Testis (tissue), 2 donors: Measurements from ENCODE around the gene DDAH2.

Experiments
- POLR2A ChIP-seq: fragments of 450-650 bp; IDR thresholded peaks from one replicate; pipeline ENCODE4 v1.6.1; 2017; ENCODE audit warnings: antibody characterized with exemption, mild to moderate bottlenecking, moderate library complexity
- TF ChIP-seq, protein P1 (sequence below), 3 experiments: fragments of 450-650 bp in 2 of 3; fragments of 200-600 bp in 1 of 3; sonication (generic) in 1 of 3; IDR thresholded peaks; one replicate each; pipeline ENCODE4 v1.5.1; 2016 to 2019; ENCODE audit warnings: antibody characterized with exemption in 3 of 3, mild to moderate bottlenecking in 2 of 3, moderate library complexity in 1 of 3

DNA sequence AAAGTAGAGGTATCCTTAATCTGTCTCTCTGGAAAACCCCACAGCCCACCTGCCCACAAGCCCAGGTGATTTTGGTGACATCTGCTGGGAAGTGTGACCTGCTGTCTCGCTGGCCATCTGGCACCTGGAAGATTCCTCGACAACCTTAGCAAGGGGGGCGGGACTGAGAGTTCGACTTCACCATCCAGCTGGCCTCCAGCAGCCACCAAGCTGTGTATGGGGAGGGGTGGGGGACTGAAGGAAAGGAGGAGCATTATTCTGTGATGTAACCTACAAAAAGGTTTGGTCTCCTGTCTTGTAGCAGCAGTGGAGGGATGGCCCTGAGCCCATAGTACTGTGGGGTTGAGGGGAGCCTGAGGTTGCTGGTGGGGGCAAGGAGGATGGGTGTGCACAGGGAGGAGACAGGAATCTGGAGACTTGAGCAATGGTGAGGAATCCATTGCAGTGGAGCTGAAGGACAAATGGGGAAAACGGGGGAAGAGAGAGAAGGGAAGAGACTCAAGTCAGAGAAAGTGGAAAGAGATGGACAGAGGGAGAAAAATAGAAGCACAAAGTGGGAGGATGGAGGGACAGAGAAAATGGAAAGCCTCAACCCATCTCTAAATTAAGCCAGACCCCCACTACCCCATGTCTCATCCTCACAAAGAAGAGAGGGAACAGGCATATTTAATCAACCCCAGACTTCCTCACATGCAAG, 18.4 kb downstream of the DDAH2 start:
- TF ChIP-seq, protein P1, sequence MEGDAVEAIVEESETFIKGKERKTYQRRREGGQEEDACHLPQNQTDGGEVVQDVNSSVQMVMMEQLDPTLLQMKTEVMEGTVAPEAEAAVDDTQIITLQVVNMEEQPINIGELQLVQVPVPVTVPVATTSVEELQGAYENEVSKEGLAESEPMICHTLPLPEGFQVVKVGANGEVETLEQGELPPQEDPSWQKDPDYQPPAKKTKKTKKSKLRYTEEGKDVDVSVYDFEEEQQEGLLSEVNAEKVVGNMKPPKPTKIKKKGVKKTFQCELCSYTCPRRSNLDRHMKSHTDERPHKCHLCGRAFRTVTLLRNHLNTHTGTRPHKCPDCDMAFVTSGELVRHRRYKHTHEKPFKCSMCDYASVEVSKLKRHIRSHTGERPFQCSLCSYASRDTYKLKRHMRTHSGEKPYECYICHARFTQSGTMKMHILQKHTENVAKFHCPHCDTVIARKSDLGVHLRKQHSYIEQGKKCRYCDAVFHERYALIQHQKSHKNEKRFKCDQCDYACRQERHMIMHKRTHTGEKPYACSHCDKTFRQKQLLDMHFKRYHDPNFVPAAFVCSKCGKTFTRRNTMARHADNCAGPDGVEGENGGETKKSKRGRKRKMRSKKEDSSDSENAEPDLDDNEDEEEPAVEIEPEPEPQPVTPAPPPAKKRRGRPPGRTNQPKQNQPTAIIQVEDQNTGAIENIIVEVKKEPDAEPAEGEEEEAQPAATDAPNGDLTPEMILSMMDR (IDR thresholded peaks at IDR 0.05): no peak
- no peak for TF ChIP-seq POLR2A
